Heart left ventricle (tissue), 13 donors: ENCODE data around the gene SCG5.

ENCODE experiments used
- CTCF ChIP-seq, 12 donors: fragments of 200-600 bp; sonication (generic) in 4 of 12; IDR thresholded peaks; one replicate each; pipeline versions ENCODE4 v1.5.0 to v1.8.0; 2018 to 2022; ENCODE audit warnings: antibody characterized with exemption in 12 of 12, mild to moderate bottlenecking in 5 of 12
- POLR2A ChIP-seq, 2 donors: fragments of 450-650 bp; IDR thresholded peaks; one replicate each; pipeline ENCODE4 v1.6.1; 2017; ENCODE audit warnings: antibody characterized with exemption in 2 of 2, mild to moderate bottlenecking in 2 of 2, moderate library complexity in 2 of 2
- donor health status: ischemic (EF 13 %, LVEDD 7.1; RV severe dilation, severe dysfunction).
- donor health status: DM: no; HTN: yes; CAD: no.
- donor health status: DM: no; HTN: no; CAD: no.
- donor health status: ischemic (EF 25% LVEDD 6.9; RV normal size, moderate dysfunction).
- donor health status: ischemic (EF 25% LVEDD 5.7; RV mildly dilated, moderate dysfunction).
- donor health status: ischemic (EF 35%, LVEDD 5.7; RV mildly dilated, moderate dysfunction).
- donor health status: nonischemic (EF 11% LVEDD 7.7; RV severe dilation, severe dysfunction).
- donor health status: DM: yes; HTN: yes; CAD: no.
- donor health status: PGD.
- donor health status: ischemic (EF 29% LVEDD 5.4; RV normal size, mild dysfunction).
- donor health status: nonischemic (EF 23%, LVEDD 6.1; RV moderate dilation, normal function).

- no peak for TF ChIP-seq CTCF (IDR thresholded peaks at IDR 0.05)
- no peak for TF ChIP-seq POLR2A (IDR thresholded peaks at IDR 0.05)
These were observed 3.8 kb upstream of the SCG5 start for GRCh38 chr15:32637704-32638103.
